ENCODE data around the gene TAS2R9. TPM values are rescaled to one million over a fixed set of nuclear protein-coding genes. Genes with fewer than 3 reads are reported as not detected.

TAS2R9 gene
- total RNA-seq, 1 experiment from 2014 or later, result not detected

- TF ChIP-seq CTCF (IDR thresholded peaks at IDR 0.05; ENCODE audit: unreplicated experiment), result no peak
- CTCF ChIA-PET, result no interaction called here
- intact Hi-C loops (cut with micrococcal nuclease; ENCODE audit: unreplicated experiment), result no loop called here
- no peak overlapping the region for H3K27ac Mint-ChIP-seq (ENCODE audit: unreplicated experiment)
- H3K9me3 Mint-ChIP-seq (ENCODE audit: low read depth, unreplicated experiment), result no peaks in the 10 kb centered on the region
- no peak for DNase-seq
- H3K27me3 Mint-ChIP-seq (ENCODE audit: unreplicated experiment), result no peaks in the 10 kb centered on the region
- BruUV-seq (replicated peaks), result no TSS peak
- no peaks in the 10 kb centered on the region for H3K4me1 Mint-ChIP-seq (ENCODE audit: low read depth, unreplicated experiment)
- H3K4me3 Mint-ChIP-seq (ENCODE audit: low read depth, unreplicated experiment), result no peak overlapping the region
- no peaks in the 10 kb centered on the region for H3K36me3 Mint-ChIP-seq (ENCODE audit: insufficient read depth, unreplicated experiment)
Observed at GRCh38 chr12:10829994-10830393, 20.0 kb upstream of the TAS2R9 start.

- TF ChIP-seq CTCF (IDR thresholded peaks at IDR 0.05; ENCODE audit: unreplicated experiment), result no peak
- CTCF ChIA-PET, result no interaction called here
- H3K9me3 Mint-ChIP-seq (ENCODE audit: low read depth, unreplicated experiment), result no peaks in the 10 kb centered on the region
- no peak within 1 kb of the TSS for H3K4me3 Mint-ChIP-seq (ENCODE audit: low read depth, unreplicated experiment)
- H3K4me1 Mint-ChIP-seq (ENCODE audit: low read depth, unreplicated experiment), result no peaks in the 10 kb centered on the region
- intact Hi-C loops (cut with micrococcal nuclease; ENCODE audit: unreplicated experiment), result no loop called here
- no peaks in the 10 kb centered on the region for H3K27me3 Mint-ChIP-seq (ENCODE audit: unreplicated experiment)
- H3K27ac Mint-ChIP-seq (ENCODE audit: unreplicated experiment), result no peak within 1 kb of the TSS
- H3K36me3 Mint-ChIP-seq (ENCODE audit: insufficient read depth, unreplicated experiment), result no peaks in the 10 kb centered on the region
- no peak for DNase-seq
- BruUV-seq (replicated peaks), result no TSS peak
Observed at GRCh38 chr12:10826258-10826657, 16.3 kb upstream of the TAS2R9 start, which contains the start of gene TAS2R10. Gene TAS2R10 (minus strand): TSS chr12:10826358. CDS start chr12:10826269, 89 bp downstream.

- Mint-ChIP-seq H3K27me3 (ENCODE audit: unreplicated experiment) (no peaks in the 10 kb centered on the region), H3K36me3 (ENCODE audit: insufficient read depth, unreplicated experiment) (no peaks in the 10 kb centered on the region), H3K4me1 (ENCODE audit: low read depth, unreplicated experiment) (no peaks in the 10 kb centered on the region), H3K9me3 (ENCODE audit: low read depth, unreplicated experiment) (no peaks in the 10 kb centered on the region), H3K27ac (ENCODE audit: unreplicated experiment) (no peak overlapping the region), H3K4me3 (ENCODE audit: low read depth, unreplicated experiment) (no peak overlapping the region)
- CTCF ChIA-PET, result no interaction called here
- no peak for DNase-seq
- TF ChIP-seq CTCF (IDR thresholded peaks at IDR 0.05; ENCODE audit: unreplicated experiment), result no peak
- intact Hi-C loops (cut with micrococcal nuclease; ENCODE audit: unreplicated experiment), result no loop called here
- no TSS peak for BruUV-seq (replicated peaks)
Observed at GRCh38 chr12:10824957-10825356, 15.0 kb upstream of the TAS2R9 start.

GRCh38 chr12:10811883-10812536 lies 2.0 kb upstream of the TAS2R9 start:
- no peak for TF ChIP-seq CTCF (IDR thresholded peaks at IDR 0.05; ENCODE audit: unreplicated experiment)
- H3K9me3 Mint-ChIP-seq (ENCODE audit: low read depth, unreplicated experiment), result no peaks in the 10 kb centered on the region
- H3K27me3 Mint-ChIP-seq (ENCODE audit: unreplicated experiment), result no peaks in the 10 kb centered on the region
- H3K4me1 Mint-ChIP-seq (ENCODE audit: low read depth, unreplicated experiment), result no peaks in the 10 kb centered on the region
- no TSS peak for BruUV-seq (replicated peaks)
- H3K36me3 Mint-ChIP-seq (ENCODE audit: insufficient read depth, unreplicated experiment), result no peaks in the 10 kb centered on the region
- no peak for DNase-seq
- CTCF ChIA-PET, result no interaction called here
- no peak overlapping the region for H3K27ac Mint-ChIP-seq (ENCODE audit: unreplicated experiment)
- no peak overlapping the region for H3K4me3 Mint-ChIP-seq (ENCODE audit: low read depth, unreplicated experiment)
- intact Hi-C loops (cut with micrococcal nuclease; ENCODE audit: unreplicated experiment), result no loop called here
